Liver (tissue), 3 donors: ENCODE measurements around the gene CREM.

Experiments
- CTCF ChIP-seq: fragments of 150-350 bp; IDR thresholded peaks from 2 replicates; pipeline ENCODE4 v1.5.1; 2017; ENCODE audit warnings: improper control_type of control experiment, low read depth, low read length; ENCODE audit not compliant: missing input control
- EGR1 ChIP-seq, 2 donors: IDR thresholded peaks; 2 replicates each; pipeline ENCODE4 v1.6.1; 2016 to 2018; ENCODE audit warnings: antibody characterized with exemption in 2 of 2, low read depth in 2 of 2
- JUND ChIP-seq, 2 donors: IDR thresholded peaks; 2 replicates each; pipeline ENCODE4 v1.6.1; 2016; ENCODE audit warnings: antibody characterized with exemption in 2 of 2
- REST ChIP-seq: IDR thresholded peaks from 2 replicates; pipeline ENCODE4 v1.6.1; 2016; ENCODE audit warnings: antibody characterized with exemption, mild to moderate bottlenecking
- YY1 ChIP-seq: IDR thresholded peaks from 2 replicates; pipeline ENCODE4 v1.6.1; 2016; ENCODE audit warnings: antibody characterized with exemption, mild to moderate bottlenecking
- donor health status: healthy.
- donor health status: healthy.

- TF ChIP-seq YY1 (no peak), EGR1 (IDR thresholded peaks at IDR 0.05; ENCODE audit: low read depth in 2 of 2) (no peak), REST (no peak), JUND (IDR thresholded peaks at IDR 0.05) (no peak), CTCF (no peak)
These were observed 84.3 kb downstream of the CREM start for GRCh38 chr10:35210961-35211360.
